Endothelial cell of umbilical vein (primary cell): ENCODE results near the gene CNPY1. TPM values are rescaled to one million over a fixed set of nuclear protein-coding genes. Genes with fewer than 3 reads are reported as not detected.

Experiments
- BruUV-seq: library from RNA; stranded (reverse); fragments of 400-500 nt; replicated peaks from 2 replicates; lab custom pipeline; 2021; lab: Mats Ljungman, UMichigan
- CTCF ChIA-PET: fragments of 300-600, 350-600 bp; sonication (Branson Sonifier 250); formaldehyde crosslinking; loops from one replicate; lab custom pipeline; 2021; ENCODE audit warnings: antibody characterized with exemption, inconsistent platforms; lab: Charles Lee
- POLR2A ChIA-PET: fragments of 300-600, 350-600 bp; sonication (Branson Sonifier 250); formaldehyde crosslinking; loops from one replicate; lab custom pipeline; 2021; ENCODE audit warnings: antibody characterized with exemption, inconsistent platforms; lab: Charles Lee
- DNase-seq: peaks from one replicate; pipeline ENCODE4 v3.0.0-alpha.2; 2011; ENCODE audit warnings: low read depth, low spot score
- FAIRE-seq: peaks from 2 replicates; lab custom pipeline; 2011; peaks lifted over from hg19 to GRCh38; lab: Jason Lieb, UNC
- H2AFZ ChIP-seq: 2 replicates; pipeline ENCODE4 v1.6.0; 2012; ENCODE audit warnings: low read depth, low read length, control low read depth, inconsistent platforms
- H3K27ac ChIP-seq: 2 replicates; pipeline ENCODE4 v1.5.1; 2011; ENCODE audit warnings: low read depth, mild to moderate bottlenecking, control low read depth, low read length, moderate library complexity; ENCODE audit not compliant: insufficient read depth
- H3K27me3 ChIP-seq, 2 experiments: 2 replicates each; pipeline versions ENCODE4 v1.6.0 to v1.6.1; 2011; ENCODE audit warnings: low read length in 2 of 2, mixed read lengths in 1 of 2; ENCODE audit not compliant: control insufficient read depth in 2 of 2, insufficient read depth in 2 of 2
- H3K36me3 ChIP-seq, 2 experiments: 2 replicates in 1 of 2; 3 replicates in 1 of 2; pipeline ENCODE4 v1.5.1; 2011; ENCODE audit warnings: low read length in 2 of 2, mild to moderate bottlenecking in 1 of 2, moderate library complexity in 1 of 2; ENCODE audit not compliant: control insufficient read depth in 2 of 2, insufficient read depth in 2 of 2; ENCODE audit errors: extremely low read depth in 1 of 2
- H3K4me1 ChIP-seq: 3 replicates; pipeline ENCODE4 v1.5.1; 2011; ENCODE audit warnings: mild to moderate bottlenecking, low read length; ENCODE audit not compliant: control insufficient read depth, insufficient read depth; ENCODE audit errors: extremely low read depth
- H3K4me2 ChIP-seq: 2 replicates; pipeline ENCODE4 v1.6.1; 2011; ENCODE audit warnings: low read length, control low read depth, mixed read lengths; ENCODE audit not compliant: insufficient read depth
- H3K4me3 ChIP-seq, 3 experiments: fragments of 200-600 bp in 1 of 3; sonication (generic), shearing (Covaris generic) in 1 of 3; replicated peaks in 1 of 3; 2 replicates each; pipeline ENCODE4 v1.5.1; 2011 to 2016; ENCODE audit warnings: control low read depth in 3 of 3, low read length in 3 of 3, mild to moderate bottlenecking in 2 of 3, inconsistent platforms in 1 of 3, low read depth in 1 of 3, moderate library complexity in 1 of 3; ENCODE audit not compliant: insufficient read depth in 1 of 3
- H3K79me2 ChIP-seq: 2 replicates; pipeline ENCODE4 v1.6.0; 2012; ENCODE audit warnings: low read length, inconsistent platforms; ENCODE audit not compliant: control insufficient read depth, insufficient read depth
- H3K9ac ChIP-seq: replicated peaks from 2 replicates; pipeline ENCODE3; 2011; ENCODE audit warnings: low read length, control low read depth; ENCODE audit not compliant: insufficient read depth; ENCODE audit errors: extremely low read depth
- H3K9me1 ChIP-seq: replicated peaks from 3 replicates; pipeline ENCODE4 v1.6.0; 2011; ENCODE audit warnings: mild to moderate bottlenecking, low read length; ENCODE audit not compliant: control insufficient read depth, insufficient read depth; ENCODE audit errors: extremely low read depth
- H3K9me3 ChIP-seq: replicated peaks from 2 replicates; pipeline ENCODE4 v1.5.1; 2012; ENCODE audit warnings: low read length, inconsistent platforms; ENCODE audit not compliant: control insufficient read depth, insufficient read depth
- H4K20me1 ChIP-seq: replicated peaks from 2 replicates; pipeline ENCODE3; 2011; ENCODE audit warnings: mild to moderate bottlenecking, low read length; ENCODE audit not compliant: control insufficient read depth, insufficient read depth; ENCODE audit errors: extremely low read depth
- EZH2 ChIP-seq: IDR thresholded peaks from 2 replicates; pipeline ENCODE4 v1.6.1; 2012; ENCODE audit warnings: borderline replicate concordance, low read depth, mild to moderate bottlenecking, moderate library complexity, low read length, inconsistent platforms; ENCODE audit not compliant: severe bottlenecking
- FOS ChIP-seq: IDR thresholded peaks from 2 replicates; pipeline ENCODE4 v1.6.1; 2011; ENCODE audit warnings: mild to moderate bottlenecking, low read length, moderate library complexity, borderline replicate concordance; ENCODE audit not compliant: insufficient read depth
- GATA2 ChIP-seq: IDR thresholded peaks from 2 replicates; pipeline ENCODE4 v1.7.0; 2011; ENCODE audit warnings: low read depth, mild to moderate bottlenecking, moderate library complexity, mixed read lengths, low read length; ENCODE audit not compliant: insufficient read length, insufficient read depth
- JUN ChIP-seq: IDR thresholded peaks from 2 replicates; pipeline ENCODE4 v1.6.1; 2011; ENCODE audit warnings: borderline replicate concordance, low read depth; ENCODE audit not compliant: insufficient read length, insufficient read depth
- MYC ChIP-seq: IDR thresholded peaks from one replicate; pipeline ENCODE4 v1.6.1; 2011; ENCODE audit warnings: mild to moderate bottlenecking, low read depth, low read length
- POLR2A ChIP-seq: IDR thresholded peaks from 2 replicates; pipeline ENCODE4 v1.6.1; 2012; ENCODE audit warnings: low read depth, mild to moderate bottlenecking, control low read depth, low read length
- POLR2AphosphoS5 ChIP-seq: IDR thresholded peaks from 2 replicates; pipeline ENCODE4 v1.6.1; 2012; ENCODE audit warnings: low read depth, mild to moderate bottlenecking, control low read depth, low read length, moderate library complexity; ENCODE audit not compliant: insufficient read depth
- dilution Hi-C: fragments of 300-500 bp; cut with MboI; formaldehyde crosslinking; loops from one replicate; pipeline ENCODE4 v1.15.0; 2019; ENCODE audit warnings: low sequenced_read_pairs; ENCODE audit not compliant: extremely low pct_ligation_motif_present
- intact Hi-C: fragments of 100-400 bp; cut with micrococcal nuclease; formaldehyde crosslinking; loops from one replicate; pipeline ENCODE4 v1.10.0; 2022
- polyA plus RNA-seq, 4 experiments: library from polyadenylated mRNA; depleted of rRNA in 3 of 4; stranded (reverse) in 3 of 4; unstranded in 1 of 4; fragments of >200 nt; gene quantifications; 2 replicates each; pipeline versions ENCODE4 v1.2.1 to v1.2.3, GENCODE V29; 2011 to 2012; ENCODE audit warnings: missing spikeins in 1 of 4
- total RNA-seq: library from RNA; stranded (reverse); gene quantifications from 2 replicates; pipeline ENCODE4 v1.2.3, GENCODE V29; 2021
- TF ChIP-seq, protein P1 (sequence below), 2 donors: IDR thresholded peaks; 1 replicate in 1 of 2; 2 replicates in 1 of 2; pipeline ENCODE4 v1.5.1; 2011; ENCODE audit warnings: low read length in 2 of 2, mild to moderate bottlenecking in 2 of 2, moderate library complexity in 2 of 2, control low read depth in 1 of 2, inconsistent platforms in 1 of 2, low read depth in 1 of 2; ENCODE audit not compliant: insufficient read depth in 1 of 2; ENCODE audit errors: extremely low read depth in 1 of 2
- TF ChIP-seq, protein P2 (sequence below): IDR thresholded peaks from 2 replicates; pipeline ENCODE4 v1.6.1; 2011; ENCODE audit not compliant: insufficient read depth, insufficient read length

Gene CNPY1
- total and polyA plus RNA-seq, 2 donors (not counting 3 experiments of a cell fraction or from before 2014, with no cell fraction given) = not detected

DNA sequence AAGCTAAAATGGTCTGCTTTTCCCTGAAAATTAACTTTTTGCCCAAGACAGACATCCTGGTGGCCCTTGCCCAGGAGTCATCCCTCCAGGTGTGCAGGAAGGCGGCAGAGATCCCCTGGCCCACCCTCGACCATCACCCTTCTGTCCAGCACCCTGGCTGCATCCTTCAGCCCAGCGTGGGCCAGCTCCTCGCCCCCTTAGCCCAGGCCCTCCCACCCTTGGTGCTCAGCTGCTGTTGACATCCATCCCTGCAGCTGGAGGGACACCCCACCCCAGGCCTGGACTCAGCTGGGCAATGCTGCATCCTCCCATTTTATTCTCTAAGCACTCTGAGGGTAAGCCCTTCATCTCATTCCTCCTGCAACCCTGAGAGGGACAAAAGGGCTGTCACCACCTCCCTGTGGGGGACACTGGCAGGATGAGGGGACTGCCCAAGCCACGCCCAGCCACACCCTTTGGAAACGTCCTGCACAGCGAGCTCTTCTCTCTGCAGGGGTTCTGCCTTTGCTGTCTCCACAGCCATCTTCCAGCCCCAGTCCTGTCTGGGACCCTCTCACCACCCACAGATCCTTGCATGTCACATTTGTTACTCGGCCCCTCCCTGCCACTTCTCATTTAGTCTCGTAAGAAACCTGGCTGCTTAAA, 57.8 kb downstream of the CNPY1 start:
- H3K4me3 ChIP-seq = no peak overlapping the region
- no peaks in the 10 kb centered on the region for H3K79me2 ChIP-seq
- no peak for TF ChIP-seq MYC
- no peak for TF ChIP-seq FOS
- no peak for TF ChIP-seq POLR2A
- TF ChIP-seq POLR2AphosphoS5 = no peak
- no peak for TF ChIP-seq EZH2
- TF ChIP-seq, protein P1, sequence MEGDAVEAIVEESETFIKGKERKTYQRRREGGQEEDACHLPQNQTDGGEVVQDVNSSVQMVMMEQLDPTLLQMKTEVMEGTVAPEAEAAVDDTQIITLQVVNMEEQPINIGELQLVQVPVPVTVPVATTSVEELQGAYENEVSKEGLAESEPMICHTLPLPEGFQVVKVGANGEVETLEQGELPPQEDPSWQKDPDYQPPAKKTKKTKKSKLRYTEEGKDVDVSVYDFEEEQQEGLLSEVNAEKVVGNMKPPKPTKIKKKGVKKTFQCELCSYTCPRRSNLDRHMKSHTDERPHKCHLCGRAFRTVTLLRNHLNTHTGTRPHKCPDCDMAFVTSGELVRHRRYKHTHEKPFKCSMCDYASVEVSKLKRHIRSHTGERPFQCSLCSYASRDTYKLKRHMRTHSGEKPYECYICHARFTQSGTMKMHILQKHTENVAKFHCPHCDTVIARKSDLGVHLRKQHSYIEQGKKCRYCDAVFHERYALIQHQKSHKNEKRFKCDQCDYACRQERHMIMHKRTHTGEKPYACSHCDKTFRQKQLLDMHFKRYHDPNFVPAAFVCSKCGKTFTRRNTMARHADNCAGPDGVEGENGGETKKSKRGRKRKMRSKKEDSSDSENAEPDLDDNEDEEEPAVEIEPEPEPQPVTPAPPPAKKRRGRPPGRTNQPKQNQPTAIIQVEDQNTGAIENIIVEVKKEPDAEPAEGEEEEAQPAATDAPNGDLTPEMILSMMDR (IDR thresholded peaks at IDR 0.05; ENCODE audit: extremely low read depth in 1 of 2, insufficient read depth in 1 of 2, low read depth in 1 of 2, low read length in 2 of 2) = no peak
- no peak for TF ChIP-seq GATA2
- TF ChIP-seq JUN = no peak
- TF ChIP-seq, protein P2, sequence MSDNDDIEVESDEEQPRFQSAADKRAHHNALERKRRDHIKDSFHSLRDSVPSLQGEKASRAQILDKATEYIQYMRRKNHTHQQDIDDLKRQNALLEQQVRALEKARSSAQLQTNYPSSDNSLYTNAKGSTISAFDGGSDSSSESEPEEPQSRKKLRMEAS = no peak
- no peaks in the 10 kb centered on the region for H3K36me3 ChIP-seq
- FAIRE-seq (no peak), DNase-seq (no peak)
- no peak overlapping the region for H2AFZ ChIP-seq
- H3K4me1 ChIP-seq = no peaks in the 10 kb centered on the region
- dilution Hi-C loops (no loop called here), intact Hi-C loops (no loop called here)
- no peak overlapping the region for H3K4me2 ChIP-seq
- no peaks in the 10 kb centered on the region for H3K9me1 ChIP-seq
- CTCF ChIA-PET = interaction anchor here (1.3 to 1.5 kb wide), 2 partner anchors 17 to 110 kb away, joined by 3 read pairs; no protein-coding TSS in a partner anchor
- no TSS peak for BruUV-seq
- H3K9ac ChIP-seq = no peak overlapping the region
- H4K20me1 ChIP-seq = no peaks in the 10 kb centered on the region
- H3K27me3 ChIP-seq = peaks cover 6 to 12% of the 10 kb centered on the region in 2 experiments
- H3K9me3 ChIP-seq = no peaks in the 10 kb centered on the region
- H3K27ac ChIP-seq = no peak overlapping the region
- POLR2A ChIA-PET = no interaction called here
